Tibial nerve (tissue), 4 donors: ENCODE results near the gene TNFAIP8L2.

Source experiments
- EP300 ChIP-seq, 2 donors: sonication (generic); formaldehyde crosslinking; IDR thresholded peaks; one replicate each; pipeline ENCODE4 v1.6.1; 2017; ENCODE audit warnings: antibody characterized with exemption in 2 of 2, mild to moderate bottlenecking in 1 of 2
- TF ChIP-seq, protein P1 (sequence below), 5 experiments: fragments of 200-600 bp in 3 of 5; fragments of 450-650 bp in 2 of 5; sonication (generic) in 3 of 5; IDR thresholded peaks; one replicate each; pipeline ENCODE4 v1.5.1; 2016 to 2019; ENCODE audit warnings: antibody characterized with exemption in 5 of 5, mild to moderate bottlenecking in 3 of 5, moderate library complexity in 2 of 5

DNA sequence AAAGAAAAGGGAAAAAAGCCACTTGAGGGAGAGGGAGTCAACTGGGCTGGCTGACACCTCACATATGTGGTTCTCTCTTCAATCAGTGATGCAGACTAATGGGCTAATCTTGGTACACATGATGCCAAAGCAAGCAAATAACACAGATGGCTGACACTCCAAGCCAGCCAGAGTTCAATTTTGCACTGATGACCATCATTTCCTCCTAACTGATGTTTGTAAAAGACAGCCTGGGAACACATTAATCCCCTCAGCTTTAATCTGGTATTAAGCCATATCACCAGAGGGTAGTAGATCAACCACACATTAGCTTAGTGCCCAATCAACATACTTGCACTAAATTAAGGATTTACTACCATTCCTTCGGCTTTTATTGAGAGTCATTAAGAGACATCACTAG is 30.8 kb downstream of the TNFAIP8L2 start:
- TF ChIP-seq, protein P1, sequence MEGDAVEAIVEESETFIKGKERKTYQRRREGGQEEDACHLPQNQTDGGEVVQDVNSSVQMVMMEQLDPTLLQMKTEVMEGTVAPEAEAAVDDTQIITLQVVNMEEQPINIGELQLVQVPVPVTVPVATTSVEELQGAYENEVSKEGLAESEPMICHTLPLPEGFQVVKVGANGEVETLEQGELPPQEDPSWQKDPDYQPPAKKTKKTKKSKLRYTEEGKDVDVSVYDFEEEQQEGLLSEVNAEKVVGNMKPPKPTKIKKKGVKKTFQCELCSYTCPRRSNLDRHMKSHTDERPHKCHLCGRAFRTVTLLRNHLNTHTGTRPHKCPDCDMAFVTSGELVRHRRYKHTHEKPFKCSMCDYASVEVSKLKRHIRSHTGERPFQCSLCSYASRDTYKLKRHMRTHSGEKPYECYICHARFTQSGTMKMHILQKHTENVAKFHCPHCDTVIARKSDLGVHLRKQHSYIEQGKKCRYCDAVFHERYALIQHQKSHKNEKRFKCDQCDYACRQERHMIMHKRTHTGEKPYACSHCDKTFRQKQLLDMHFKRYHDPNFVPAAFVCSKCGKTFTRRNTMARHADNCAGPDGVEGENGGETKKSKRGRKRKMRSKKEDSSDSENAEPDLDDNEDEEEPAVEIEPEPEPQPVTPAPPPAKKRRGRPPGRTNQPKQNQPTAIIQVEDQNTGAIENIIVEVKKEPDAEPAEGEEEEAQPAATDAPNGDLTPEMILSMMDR (IDR thresholded peaks at IDR 0.05) = no peak
- no peak for TF ChIP-seq EP300 (IDR thresholded peaks at IDR 0.05)
